Colon (tissue), 2 donors: Measurements from ENCODE around the gene ELFN1.

Experiments
- FAIRE-seq: peaks from 2 replicates; lab custom pipeline; 2012; peaks lifted over from hg19 to GRCh38; lab: Jason Lieb, UNC
- donor health status: control.
- donor health status: control.

Gene ELFN1

DNA sequence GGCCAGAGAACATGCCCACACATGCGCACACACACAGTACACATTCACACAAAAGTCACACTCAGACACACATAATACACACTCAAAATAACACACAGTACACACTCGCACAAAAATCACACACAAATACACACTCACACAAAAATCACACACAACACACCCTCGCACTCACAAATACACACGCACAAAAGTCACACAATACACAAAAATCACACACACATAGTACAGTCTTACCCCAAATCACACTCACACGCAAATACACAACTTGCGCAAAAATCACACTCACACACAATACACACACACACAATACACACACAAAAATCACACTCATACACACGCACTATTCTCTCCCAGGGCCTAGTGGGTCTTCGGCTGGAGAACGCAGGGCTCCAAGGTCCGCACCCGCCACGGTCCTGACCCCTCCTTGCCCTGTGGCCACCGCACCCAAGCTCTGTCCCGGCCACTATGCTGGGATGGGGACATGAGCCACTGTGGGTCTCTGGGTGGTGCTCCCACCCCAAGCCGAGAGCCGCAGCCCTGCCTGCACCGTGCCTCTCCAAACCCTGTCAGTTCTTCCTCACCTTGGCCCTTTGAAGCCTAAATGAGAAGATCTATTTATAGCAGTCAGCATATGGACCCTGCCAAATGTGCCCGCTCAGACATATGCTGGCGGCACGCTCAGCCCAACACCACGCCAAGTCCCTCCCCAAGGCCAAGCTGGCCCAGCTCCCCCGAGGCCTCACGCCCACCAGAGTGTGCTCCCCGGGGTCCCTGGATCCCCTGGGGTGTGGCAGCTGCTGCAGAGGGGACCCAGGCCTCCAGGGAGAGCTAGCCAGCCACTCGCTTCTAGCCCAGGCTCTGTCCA, 55.9 kb downstream of the ELFN1 start:
- FAIRE-seq: no peak

DNA sequence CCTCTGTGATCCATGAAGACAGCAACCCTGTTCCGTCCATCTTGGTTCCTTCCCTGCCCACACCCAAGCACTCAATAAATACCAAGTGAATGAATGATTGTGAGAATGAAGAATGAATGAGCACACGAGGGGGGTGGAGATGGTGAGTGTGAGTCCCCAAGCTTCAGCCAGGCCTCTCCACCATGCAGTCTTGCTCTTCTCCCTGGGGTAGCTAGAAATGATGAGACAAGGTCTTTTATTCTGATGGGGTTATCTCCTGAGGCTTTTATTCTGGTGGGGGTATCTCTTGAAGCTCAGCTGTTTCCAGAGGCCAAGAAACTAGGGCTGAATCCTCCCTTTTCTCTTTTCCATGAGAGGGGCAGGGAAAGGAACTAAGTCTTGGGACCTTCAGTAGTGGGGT, 57.0 kb downstream of the ELFN1 start:
- FAIRE-seq: no peak

DNA sequence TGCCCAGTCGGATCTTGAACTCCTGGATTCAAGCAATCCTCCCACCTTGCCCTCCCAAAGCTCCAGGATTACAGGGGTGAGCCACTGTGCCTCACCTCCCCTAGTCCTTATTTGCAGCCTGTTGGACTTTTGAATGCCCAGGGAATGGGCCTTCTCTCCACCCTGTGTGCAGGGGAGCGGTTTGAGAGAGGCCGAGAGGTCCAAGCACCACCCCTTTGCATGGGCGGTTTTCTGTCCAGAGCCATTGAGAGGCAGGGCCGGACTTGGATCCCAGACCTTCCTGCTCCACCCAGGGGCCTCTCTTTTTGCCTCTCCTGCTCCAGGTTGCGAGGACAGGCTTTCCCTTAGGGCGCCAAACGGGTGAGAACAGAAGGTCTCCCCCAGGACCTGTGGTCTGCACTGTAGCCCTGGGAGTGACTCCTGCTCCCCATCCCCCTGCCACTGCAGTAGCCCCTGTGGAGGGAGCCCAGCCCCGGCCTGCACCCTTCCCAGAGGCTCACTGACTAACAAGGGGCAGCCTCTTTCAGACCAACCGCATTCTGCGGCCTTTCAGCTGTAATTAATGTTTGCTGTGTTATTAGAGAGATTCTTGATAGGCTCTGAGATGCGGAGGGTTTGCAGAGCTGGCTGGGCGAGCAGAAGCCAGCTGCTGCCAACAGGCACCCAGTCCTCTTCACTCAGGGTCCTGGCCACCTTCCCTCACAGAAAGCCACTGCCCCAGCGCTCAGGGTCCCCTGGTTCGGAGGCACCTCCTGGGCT, 57.9 kb downstream of the ELFN1 start:
- no peak for FAIRE-seq

DNA sequence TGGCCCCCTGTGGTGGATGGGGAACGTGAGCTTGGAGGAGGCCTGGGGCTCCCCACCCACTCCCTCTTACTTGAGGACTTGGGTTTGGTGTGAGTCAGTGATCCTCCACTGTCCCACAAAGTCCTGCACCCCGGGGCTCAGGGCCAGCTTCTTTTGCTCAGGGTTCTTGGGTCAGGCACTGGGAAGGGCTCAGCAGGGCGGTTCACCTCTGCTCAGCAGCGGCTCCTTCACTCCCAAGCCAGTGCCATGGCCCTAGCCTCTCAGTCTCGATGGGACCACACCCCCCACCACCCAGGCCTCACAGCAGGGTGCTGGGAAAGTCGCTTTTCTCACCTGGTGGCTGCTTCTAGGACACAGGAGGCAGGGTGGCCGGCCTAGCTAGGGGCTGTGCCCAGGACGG, 59.1 kb downstream of the ELFN1 start:
- no peak for FAIRE-seq

DNA sequence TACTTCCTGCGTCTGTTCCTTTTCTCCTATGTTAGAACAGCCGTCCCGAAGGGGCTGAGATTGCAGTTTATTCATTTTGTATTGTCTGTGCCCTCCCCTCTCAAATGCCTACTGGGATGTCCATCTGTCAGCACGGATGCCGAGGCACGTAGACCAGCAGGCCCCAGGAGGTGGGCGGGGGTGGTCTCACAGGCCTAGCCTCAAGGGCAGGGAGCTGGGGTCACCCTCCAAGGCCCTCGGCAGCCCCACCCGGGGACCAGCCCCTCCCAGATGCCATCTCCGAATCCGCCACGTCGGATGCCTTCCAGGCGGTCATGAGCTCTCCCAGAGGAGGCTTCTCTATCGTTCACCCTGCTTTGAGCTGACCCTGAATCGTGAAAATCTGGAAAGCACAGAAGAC, 59.7 kb downstream of the ELFN1 start:
- no peak for FAIRE-seq

DNA sequence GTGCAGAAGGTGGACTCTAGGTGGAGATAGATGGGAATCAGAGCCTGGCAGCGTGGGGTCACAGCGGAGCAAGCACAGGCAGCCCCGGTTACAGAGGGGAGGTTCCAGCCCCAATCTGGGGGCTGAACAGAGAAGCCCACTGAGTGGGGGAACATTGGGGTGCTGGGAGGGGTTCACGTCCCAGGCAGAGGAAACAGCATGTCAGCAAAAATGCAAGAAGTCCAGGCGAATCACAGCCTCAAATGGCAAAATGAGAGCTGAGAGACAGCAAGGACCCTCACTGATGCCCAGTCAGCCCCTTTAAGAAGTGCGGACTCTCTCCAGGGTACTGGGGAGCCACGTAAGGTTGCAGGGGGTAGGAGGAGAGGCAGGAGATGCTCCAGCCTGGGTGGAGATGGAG, 62.0 kb downstream of the ELFN1 start:
- FAIRE-seq: no peak

DNA sequence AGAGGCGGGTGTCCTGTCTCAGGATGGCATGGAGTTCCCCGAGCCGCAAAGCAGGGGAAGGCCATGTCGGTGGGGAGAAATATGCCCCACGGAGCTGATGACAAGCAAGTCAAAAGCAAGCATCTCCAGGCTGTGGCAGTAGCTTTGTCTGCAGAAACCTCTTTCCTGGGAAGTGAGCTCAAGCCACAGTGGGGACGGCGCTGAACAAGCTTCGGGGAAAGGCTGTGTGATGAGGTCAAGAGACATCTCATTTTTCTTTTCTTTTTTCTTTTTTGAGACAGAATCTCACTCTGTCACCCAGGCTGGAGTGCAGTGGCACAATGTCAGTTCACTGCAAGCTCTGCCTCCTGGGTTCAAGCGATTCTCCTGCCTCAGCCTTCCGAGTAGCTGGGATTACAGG, 62.6 kb downstream of the ELFN1 start:
- no peak for FAIRE-seq

DNA sequence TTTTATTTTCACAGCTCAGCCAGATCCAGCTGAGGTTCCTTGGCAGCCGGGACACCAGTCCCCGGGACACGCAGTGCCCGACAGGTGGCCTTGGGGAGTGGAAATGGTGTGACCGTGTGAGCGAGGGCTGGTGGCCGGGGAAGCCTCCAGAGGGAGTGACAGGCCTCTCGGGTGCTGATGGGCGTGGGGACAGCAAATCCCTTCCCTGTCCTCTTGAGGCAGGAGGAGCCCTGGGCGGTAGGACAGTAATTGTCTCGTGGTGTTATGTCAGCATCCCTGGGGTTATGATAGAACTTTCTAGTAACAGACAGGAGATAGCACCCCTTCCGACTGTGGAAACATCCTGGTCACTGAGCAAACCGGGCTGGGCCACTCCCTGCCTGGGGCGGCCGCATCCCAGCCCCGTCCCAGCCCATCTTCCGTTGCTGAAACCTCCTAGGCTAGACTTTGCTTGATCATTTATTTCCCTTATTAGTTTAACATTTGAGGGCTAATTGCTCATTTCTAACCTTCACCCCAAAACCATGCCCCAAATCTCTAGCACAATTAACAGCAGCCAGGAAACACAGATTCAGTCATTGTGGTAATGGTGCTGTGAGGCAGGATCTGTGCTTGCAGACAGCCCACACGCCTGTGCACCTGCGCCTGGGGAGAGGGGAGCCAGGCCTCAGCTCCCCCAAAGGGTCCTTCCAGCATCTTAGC, 63.3 kb downstream of the ELFN1 start:
- no peak for FAIRE-seq

DNA sequence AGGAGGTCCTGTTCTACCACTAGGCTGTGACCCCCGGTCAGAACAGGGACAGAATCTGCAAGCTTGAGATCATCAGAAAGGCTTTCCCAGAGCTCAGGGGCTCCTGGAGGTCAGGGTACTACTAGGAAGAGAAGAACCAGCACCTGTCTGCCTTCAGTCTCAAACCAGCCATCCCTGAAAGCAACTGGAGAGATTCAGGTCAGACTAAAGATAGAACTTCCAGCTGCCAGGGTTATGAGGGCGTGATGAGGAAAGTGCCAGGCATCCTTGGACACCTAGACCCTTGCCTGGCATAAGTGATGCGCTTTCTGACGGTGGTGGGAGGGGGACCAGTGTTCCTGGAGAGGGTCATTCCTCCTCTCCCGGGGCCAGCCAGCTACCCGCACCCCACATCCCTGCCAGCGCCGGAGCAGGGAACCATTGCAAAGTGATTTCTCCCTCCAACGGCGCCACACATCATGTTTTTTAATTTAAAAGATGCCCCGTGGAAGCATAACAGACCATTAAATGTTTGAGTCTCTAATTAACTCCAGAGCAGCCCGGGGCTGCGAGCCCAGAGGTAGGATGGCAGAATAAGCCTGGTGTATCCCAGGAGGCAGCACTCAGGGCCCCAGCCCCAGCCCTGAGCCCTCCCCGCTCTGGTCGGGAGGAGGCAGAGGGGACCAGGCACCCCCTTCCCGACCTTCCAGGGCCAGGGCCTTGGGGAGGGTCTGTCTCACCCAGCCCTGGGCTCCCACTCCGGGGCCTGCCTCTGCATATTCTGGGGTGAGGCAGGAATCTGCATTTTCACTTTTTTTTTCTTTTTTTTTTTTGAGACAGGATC, 64.0 kb downstream of the ELFN1 start:
- no peak for FAIRE-seq

DNA sequence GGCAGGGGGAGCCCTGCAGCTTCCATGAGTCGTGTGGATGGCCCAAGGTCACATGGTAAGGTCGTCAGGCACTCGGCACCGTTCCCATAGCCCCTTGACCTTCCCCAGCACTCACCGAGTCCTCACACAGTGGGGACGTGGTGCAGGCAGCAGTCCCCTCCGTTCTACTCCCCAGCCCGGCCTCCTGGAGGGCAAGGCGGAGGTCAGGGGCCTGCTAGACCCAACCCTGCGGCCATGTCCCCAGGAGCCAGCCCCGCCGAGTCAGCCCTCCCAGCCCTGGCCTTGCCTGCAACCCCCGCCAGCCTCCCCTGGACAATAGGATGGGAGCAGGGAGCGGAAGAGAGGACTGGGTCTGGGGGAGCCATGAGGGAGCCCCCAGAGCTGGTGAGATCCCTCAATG, 65.2 kb downstream of the ELFN1 start:
- no peak for FAIRE-seq

DNA sequence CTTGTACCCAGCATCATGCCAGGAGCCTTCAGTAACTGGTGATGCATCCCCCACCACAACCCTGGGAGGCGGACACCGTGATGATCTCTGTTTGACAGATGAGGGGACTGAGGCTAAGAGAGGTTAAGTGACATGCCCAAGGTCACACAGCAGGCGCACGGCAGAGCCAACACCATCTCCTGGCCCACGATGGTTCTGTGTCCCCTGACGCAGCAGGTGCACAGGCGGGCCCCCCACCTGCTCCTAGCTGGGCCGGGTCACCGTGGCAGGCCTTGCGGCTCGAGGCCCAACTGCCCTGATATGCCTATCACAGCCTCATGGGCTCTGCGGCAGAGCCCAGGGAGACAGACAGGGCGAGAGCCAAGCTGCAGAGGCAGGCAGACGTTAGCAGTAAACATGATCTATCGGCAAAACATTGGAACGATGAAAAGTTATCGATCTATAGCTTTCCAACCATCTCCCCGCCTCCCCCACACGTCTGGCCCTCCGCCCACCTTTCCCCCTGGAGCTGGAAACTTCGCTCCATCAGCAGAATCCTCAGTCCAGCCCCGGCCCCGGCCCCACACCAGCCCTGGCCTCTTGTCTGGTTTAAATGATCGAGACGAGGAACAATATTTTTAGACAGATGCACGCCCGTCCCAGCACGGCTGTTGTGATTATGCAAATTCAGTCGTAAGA, 65.9 kb downstream of the ELFN1 start:
- FAIRE-seq: no peak

DNA sequence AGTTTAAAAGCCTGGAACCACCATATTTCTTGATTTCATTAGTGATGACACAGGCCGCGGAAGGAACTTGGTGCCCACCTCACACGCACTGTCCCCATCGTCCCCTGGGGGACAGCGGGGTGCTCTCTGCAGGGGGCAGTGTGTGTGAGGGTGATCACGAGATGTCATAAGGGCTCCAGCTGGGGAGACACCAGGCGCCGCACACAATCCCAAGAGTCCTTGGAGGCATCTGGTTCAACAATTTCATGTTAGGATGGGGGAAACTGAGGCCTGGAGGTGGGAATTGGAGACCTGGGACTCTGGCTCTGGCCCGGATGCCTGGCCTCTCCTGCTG, 66.4 kb downstream of the ELFN1 start:
- no peak for FAIRE-seq

DNA sequence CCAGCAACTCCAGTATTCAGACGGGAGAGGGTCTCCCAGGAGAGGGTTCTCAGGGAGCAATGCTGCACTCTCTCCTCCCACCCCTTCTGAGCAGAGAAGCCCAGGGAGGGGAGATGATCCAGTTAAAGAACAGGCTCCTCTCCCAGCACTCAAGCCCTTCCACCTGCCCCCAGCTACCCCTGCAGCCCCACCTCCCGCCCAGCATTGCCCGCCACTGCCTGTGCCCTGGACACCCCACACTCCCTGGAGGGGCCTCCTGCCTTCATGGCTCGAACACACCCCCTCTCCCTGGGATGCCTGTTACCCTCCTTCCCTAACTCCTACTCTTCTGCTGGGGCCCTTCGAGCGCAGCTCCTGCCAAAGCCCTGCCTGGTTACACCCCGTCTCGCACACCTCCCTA, 66.8 kb downstream of the ELFN1 start:
- no peak for FAIRE-seq

DNA sequence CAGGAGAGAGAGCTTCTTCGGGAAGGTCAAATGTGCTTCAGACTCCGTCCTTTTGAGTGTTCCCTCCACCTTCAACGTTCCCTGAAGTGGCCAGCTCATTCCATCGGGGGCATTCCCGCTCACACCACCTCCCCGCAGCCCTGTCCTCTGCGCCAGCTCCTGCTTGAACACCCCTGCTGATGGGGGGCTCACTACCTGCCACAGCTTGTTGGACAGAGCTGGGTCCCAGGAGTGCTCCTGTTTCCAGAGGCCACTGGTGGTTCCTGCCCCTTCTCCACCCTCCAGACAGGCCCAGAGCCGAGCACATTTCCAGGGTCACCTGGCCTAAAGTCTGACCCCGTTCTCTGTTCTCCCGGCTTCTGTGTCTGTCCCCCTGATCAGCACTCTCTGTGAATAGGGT, 67.4 kb downstream of the ELFN1 start:
- FAIRE-seq: no peak

DNA sequence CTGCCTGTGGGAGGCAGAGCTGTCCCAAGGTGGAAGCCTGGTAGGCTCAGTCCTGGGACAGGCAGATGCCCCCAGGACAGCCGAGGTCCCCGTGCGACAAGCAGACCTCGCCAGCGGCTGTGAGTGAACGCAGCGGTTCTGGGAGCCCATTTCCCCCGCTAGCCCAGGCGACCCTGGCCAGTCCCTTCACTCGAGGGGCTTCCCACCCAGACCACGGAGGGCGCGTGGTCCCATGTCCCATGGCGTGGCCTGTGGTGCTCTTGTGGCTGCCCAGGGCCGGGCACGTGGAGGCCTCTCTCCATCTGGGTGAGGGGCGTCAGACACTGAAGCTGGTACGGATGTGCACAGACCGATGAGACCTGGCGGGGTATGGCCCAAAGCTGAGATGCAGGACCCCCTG, 67.9 kb downstream of the ELFN1 start:
- FAIRE-seq: no peak

DNA sequence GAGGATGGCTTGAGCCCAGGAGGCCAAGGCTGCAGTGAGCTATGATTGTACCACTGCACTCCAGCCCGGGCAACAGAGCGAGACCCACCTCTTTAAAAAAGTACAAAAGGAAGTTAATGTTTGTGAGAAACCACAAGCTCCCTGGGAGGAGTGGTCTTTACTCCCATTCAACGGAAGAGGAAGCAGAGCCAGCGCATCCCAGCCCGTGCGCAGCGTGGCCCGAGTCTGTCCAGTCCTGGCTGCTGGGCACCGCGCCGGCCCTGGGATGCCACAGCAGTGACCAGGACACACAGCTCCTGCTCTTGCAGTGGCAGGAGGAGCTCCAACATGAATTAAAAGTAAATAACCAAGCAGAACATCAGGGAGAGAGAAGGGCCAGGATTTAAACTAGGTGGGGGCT, 68.4 kb downstream of the ELFN1 start:
- FAIRE-seq: no peak

DNA sequence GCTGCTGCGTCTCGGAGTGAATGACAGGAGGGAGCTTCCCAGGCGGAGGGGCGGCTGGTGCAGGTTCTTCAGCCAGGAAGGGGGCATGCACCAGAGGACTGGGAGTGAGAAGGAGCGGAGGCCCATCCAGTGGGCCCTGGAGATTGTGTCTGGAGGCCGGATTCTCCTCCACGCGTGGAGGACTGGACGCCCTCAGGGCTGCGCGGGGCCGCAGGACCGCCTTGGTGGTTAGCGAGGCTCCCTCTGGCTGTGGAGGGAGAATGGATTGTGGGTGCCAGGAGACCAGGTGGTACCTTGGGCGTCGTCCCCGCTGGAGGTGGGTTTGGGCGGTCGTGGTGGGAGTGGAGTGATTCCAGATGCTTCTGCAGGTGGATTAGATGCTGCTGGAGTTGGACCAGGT, 68.9 kb downstream of the ELFN1 start:
- no peak for FAIRE-seq

DNA sequence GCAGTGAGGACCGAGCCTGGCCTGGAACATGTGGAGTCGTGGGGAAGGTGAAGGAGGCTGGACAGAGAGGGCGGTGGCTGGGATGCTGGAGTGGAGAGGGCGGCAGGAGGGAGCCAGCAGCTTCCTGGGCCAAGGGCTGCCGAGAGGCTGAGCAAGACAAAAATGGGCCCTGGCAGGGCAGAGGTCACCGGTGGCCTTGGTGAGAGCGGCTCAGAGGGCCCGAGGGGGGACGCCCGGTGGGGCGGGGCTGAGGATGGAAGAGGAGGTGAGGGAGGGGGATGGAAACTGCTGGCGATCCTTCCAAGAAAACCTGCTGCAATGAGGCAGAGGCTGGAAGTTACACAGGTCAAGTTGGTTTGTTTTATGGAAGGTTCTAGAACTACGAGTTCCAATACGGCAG, 69.5 kb downstream of the ELFN1 start:
- FAIRE-seq: no peak

DNA sequence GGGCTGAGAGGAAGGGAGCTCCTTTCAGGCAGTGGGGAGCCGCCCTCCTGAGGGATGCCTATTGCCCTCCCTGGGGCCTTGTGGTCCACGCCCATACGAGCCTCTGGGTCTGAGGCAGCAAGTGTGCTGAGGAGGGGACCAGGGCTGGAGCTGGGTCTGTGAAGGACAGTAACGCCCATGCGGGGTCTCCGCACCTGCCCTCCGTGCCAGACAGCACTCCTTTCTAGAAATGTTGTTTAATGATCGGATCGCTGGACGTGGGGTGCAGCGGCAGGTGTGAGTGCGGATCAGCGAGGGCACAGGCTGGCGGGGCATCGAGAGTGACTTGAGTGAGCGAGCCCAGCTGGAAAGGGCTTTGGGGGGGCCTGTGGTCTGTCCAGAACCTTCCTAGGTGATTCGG, 70.1 kb downstream of the ELFN1 start:
- no peak for FAIRE-seq

DNA sequence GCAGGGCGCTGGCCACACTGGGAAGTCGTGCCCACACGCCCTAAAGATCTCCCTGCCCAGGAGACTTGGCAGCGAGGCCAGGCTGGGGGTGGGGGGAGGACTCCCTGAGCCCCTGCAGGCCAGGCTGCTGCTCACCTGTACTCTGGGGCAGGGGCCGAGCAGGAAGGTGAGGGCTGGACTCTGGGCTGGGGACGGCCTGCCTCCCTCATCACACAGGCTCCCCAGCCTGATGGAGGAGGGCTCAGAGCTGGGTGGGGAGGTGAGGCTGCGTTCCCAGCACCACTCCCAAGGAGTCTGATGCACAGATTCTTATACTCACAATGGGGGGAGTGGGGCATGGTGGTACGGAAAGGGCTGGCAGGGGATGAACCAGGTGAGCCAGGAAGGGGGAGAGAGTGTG, 71.2 kb downstream of the ELFN1 start:
- FAIRE-seq: no peak

DNA sequence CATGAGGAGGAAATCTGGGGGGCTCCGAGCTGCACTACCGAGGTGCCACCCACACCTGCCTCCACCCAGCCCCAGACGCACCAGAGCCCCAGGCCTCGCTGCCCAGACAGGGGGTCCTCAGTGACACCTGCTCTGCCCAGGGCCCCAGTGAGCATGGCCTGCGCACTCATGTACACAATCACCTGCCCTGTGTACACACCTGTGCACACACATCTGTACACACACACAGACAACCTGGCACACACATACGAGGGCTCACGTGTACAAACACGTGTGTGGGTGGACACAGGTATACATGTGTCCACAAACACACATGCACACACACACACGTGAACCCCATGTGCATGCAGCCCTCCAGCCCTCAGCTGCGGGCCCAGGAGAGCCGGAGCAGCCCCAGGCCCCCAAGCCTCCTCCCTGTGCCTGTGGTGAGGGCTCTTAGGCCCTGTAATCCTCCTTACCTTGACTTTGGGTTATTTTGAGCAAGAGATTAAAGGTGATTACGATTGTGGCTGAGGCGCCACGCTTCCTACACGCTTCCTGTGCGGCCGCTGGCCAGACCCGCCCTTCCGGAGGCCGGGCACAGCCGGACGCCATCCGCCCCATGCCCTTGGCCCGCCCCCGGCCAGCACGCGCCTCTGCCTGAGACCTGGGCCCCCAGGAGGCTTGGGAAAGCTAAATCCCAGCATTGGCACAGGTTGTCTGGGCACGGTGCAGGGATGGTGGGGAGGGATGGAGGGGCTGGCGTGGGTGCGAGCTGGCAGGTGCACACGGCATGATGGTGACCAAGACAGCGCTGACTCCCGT, 71.9 kb downstream of the ELFN1 start:
- no peak for FAIRE-seq
